Upper lobe of left lung (tissue), 6 donors: Measurements from ENCODE around the gene C1orf174. TPM values are rescaled to one million over a fixed set of nuclear protein-coding genes. Genes with fewer than 3 reads are reported as not detected.

Source experiments
- ATAC-seq, 2 donors: fragments of 200-7000 bp; cut with Tn5 transposase; one replicate each; pipeline ENCODE4 v1.9.1; 2022; ENCODE audit warnings: mild to moderate bottlenecking in 2 of 2, moderate library complexity in 2 of 2; ENCODE audit not compliant: low FRiP score in 2 of 2
- DNase-seq, 2 donors: peaks; one replicate each; pipeline ENCODE4 v3.0.0-alpha.2; 2019 to 2020
- H3K27ac ChIP-seq, 4 donors: fragments of 200-600 bp; sonication (generic); one replicate each; pipeline ENCODE4 v1.5.1; 2016 to 2019
- H3K27me3 ChIP-seq, 4 donors: fragments of 200-600 bp; sonication (generic); one replicate each; pipeline ENCODE4 v1.5.1; 2017 to 2019
- H3K36me3 ChIP-seq, 4 donors: fragments of 200-600 bp; sonication (generic); one replicate each; pipeline ENCODE4 v1.5.1; 2016 to 2019
- H3K4me1 ChIP-seq, 4 donors: fragments of 200-600 bp; sonication (generic); one replicate each; pipeline ENCODE4 v1.5.1; 2018 to 2019
- H3K4me3 ChIP-seq, 4 donors: fragments of 200-600 bp; sonication (generic); one replicate each; pipeline ENCODE4 v1.5.1; 2017 to 2019; ENCODE audit warnings: mild to moderate bottlenecking in 2 of 4, moderate library complexity in 1 of 4
- H3K9me3 ChIP-seq, 4 donors: fragments of 200-600 bp; sonication (generic); one replicate each; pipeline ENCODE4 v1.5.1; 2018 to 2019
- EP300 ChIP-seq, 4 donors: sonication (generic); formaldehyde crosslinking; IDR thresholded peaks; one replicate each; pipeline ENCODE4 v1.5.1; 2017; ENCODE audit warnings: antibody characterized with exemption in 4 of 4, control low read depth in 2 of 4
- POLR2A ChIP-seq, 4 donors: fragments of 450-650 bp; IDR thresholded peaks; one replicate each; pipeline ENCODE4 v1.5.1; 2016 to 2017; ENCODE audit warnings: antibody characterized with exemption in 4 of 4, mild to moderate bottlenecking in 2 of 4
- POLR2AphosphoS5 ChIP-seq, 2 donors: sonication (generic); formaldehyde crosslinking; IDR thresholded peaks; one replicate each; pipeline ENCODE4 v1.5.1; 2017; ENCODE audit warnings: antibody characterized with exemption in 2 of 2
- whole genome bisulfite sequencing, 2 donors: methylation state at CpG; one replicate each; pipeline ENCODE4 v1.1.5; 2017 to 2018; 5-methylcytosine and 5-hydroxymethylcytosine counted together
- total RNA-seq, 6 donors: library from RNA; depleted of rRNA in 4 of 6; stranded (reverse); fragments of >200 nt in 4 of 6; gene quantifications; one replicate each; pipeline versions ENCODE4 v1.1.0 to v1.2.1, GENCODE V29; 2016 to 2021
- TF ChIP-seq, protein P1 (sequence below), 6 experiments: fragments of 450-650 bp in 4 of 6; fragments of 200-600 bp in 2 of 6; sonication (generic) in 2 of 6; IDR thresholded peaks; one replicate each; pipeline ENCODE4 v1.5.1; 2016 to 2019; ENCODE audit warnings: antibody characterized with exemption in 6 of 6
- donor health status: DM: no; HTN: no; CAD: no; lungs with moderate emphysema.
- donor health status: DM: no; HTN: yes; CAD: no; lungs with severe emphysema.

The C1orf174 gene
- total RNA-seq, 6 donors from 2014 or later, result 15.9 to 35.6 (median 20.6) TPM

DNA sequence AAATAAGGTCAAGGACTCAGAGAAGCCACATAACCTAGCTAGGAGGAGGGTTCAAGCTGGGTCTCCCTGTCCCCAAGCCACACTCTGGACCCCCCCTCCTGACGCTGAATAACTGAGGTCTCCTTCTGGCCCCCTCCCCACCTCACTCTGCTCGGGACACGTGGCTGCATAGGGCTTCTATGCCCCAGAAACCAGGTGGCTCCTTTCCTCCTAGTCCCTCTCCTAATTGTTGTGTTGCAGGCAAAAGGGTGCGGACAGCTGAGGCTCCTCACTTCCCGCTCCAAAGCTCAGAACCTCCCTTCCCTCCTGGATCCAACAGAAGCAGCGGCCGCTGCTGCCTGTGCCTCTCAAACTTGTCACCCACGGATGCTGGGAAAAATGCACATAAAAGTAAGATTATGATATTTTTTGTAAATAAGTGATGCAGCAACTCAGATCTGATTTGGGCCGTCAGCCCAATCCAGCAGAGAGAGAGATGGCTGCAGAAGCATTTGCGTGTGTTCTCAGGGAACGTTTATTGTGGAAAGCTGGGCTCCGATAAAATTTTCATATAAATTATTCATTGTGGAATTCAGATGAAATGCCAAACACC, 40.8 kb upstream of the C1orf174 start:
- TF ChIP-seq POLR2A (IDR thresholded peaks at IDR 0.05) (no peak), EP300 (IDR thresholded peaks at IDR 0.05) (no peak), POLR2AphosphoS5 (IDR thresholded peaks at IDR 0.05) (no peak)
- TF ChIP-seq, protein P1, sequence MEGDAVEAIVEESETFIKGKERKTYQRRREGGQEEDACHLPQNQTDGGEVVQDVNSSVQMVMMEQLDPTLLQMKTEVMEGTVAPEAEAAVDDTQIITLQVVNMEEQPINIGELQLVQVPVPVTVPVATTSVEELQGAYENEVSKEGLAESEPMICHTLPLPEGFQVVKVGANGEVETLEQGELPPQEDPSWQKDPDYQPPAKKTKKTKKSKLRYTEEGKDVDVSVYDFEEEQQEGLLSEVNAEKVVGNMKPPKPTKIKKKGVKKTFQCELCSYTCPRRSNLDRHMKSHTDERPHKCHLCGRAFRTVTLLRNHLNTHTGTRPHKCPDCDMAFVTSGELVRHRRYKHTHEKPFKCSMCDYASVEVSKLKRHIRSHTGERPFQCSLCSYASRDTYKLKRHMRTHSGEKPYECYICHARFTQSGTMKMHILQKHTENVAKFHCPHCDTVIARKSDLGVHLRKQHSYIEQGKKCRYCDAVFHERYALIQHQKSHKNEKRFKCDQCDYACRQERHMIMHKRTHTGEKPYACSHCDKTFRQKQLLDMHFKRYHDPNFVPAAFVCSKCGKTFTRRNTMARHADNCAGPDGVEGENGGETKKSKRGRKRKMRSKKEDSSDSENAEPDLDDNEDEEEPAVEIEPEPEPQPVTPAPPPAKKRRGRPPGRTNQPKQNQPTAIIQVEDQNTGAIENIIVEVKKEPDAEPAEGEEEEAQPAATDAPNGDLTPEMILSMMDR (IDR thresholded peaks at IDR 0.05), result no peak
- no peak for DNase-seq
- no peak for ATAC-seq
- 62 to 73% methylated on average over 12 of the region's 12 CpGs for WGBS, 2 donors
- Histone ChIP-seq H3K4me1 (peaks cover 0 to 4% (median 0%) of the 10 kb centered on the region in 4 donors), H3K27ac (no peak overlapping the region), H3K27me3 (no peaks in the 10 kb centered on the region), H3K36me3 (no peaks in the 10 kb centered on the region), H3K4me3 (no peak overlapping the region), H3K9me3 (peaks cover 0 to 4% (median 2%) of the 10 kb centered on the region in 4 donors)

DNA sequence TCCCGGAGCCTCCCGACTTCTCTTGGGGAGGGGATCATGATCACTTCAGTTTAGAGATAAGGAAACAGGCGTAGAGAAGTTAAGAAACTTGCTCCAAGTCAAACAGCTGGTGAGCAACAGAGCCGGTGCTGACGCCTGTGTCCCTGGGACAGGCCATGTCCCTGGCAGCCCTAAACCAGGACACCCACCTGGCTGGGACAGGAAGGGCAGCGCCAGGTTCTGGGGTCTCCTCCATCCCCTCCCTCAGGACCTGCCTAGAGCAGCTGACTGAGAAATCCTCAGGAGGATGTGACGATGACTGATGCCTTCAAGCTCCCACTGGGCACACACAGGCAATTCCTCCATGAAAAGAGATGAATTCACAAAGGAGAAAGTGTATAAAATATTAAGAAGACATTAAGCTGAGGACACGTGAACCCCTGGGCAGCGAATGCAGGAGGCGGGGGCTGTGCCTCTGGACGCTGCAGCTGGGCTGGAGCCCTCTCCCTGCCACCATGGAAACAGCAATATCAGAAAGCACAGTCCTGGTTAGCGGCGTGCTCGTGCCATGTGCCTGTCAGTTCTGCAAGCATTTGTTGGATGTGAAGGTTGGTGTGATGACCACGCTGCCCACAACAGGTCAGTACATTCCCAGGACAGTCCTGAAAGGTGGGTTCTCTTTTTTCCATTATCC, 40.1 kb upstream of the C1orf174 start:
- DNase-seq (peak in 1 of 2 donors; percentile 45), ATAC-seq (no peak)
- H3K9me3 ChIP-seq, result peaks cover 0 to 4% (median 2%) of the 10 kb centered on the region in 4 donors
- no peak overlapping the region for H3K4me3 ChIP-seq
- H3K27ac ChIP-seq, result no peak overlapping the region
- TF ChIP-seq, protein P1 (IDR thresholded peaks at IDR 0.05), result no peak
- TF ChIP-seq POLR2AphosphoS5 (IDR thresholded peaks at IDR 0.05) (no peak), POLR2A (IDR thresholded peaks at IDR 0.05) (no peak), EP300 (IDR thresholded peaks at IDR 0.05) (no peak)
- WGBS, 2 donors, result 61 to 75% methylated on average over 9 to 15 of the region's 15 CpGs
- peaks cover 0 to 4% (median 0%) of the 10 kb centered on the region in 4 donors for H3K4me1 ChIP-seq
- no peaks in the 10 kb centered on the region for H3K27me3 ChIP-seq
- no peaks in the 10 kb centered on the region for H3K36me3 ChIP-seq

DNA sequence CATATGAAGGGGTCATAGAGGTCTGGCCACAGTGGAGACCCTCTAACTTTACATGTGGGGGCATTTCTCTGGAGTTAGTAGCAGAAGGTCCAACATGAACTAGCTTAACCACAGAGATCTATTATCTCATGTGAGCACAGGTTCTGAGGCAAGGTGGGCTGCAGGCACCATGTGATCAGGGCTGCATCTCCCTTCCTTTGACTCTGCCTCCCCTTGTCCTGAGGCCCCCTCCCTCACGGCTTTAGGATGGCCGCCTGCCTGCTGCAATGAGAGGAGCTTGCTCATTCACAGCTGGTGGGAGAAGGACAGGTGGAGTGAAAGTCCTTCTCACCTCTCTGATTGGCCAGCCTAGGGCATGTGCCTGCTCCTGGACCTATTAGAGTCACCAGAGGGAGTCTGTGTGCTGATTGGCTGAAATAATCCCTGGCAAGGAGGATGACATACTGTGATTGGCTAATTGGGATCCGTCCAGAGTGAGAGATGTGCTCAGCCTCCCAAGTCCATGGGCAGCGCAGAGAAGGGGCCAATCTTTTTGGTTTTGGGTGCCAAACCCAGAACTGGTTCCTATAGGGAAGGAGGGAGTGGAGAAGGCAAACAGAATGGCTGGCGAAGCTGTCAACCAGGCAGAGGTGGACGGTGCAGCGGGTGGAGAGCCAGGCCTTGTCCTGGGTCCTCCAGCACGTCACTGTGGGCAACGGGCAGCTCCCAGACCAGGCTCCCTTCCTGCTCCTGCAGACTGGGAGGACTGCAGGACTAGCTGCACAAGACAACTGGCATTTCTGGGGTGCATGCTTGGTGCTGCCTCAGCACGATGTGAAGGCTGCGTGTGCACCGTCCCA, 39.4 kb upstream of the C1orf174 start:
- ATAC-seq, result no peak
- Histone ChIP-seq H3K27me3 (no peaks in the 10 kb centered on the region), H3K9me3 (peaks cover 0 to 4% (median 2%) of the 10 kb centered on the region in 4 donors), H3K27ac (no peak overlapping the region), H3K4me3 (no peak overlapping the region), H3K4me1 (peaks cover 0 to 4% (median 0%) of the 10 kb centered on the region in 4 donors), H3K36me3 (no peaks in the 10 kb centered on the region)
- DNase-seq, result peak in 1 of 2 donors; percentile 39
- no peak for TF ChIP-seq POLR2AphosphoS5 (IDR thresholded peaks at IDR 0.05)
- TF ChIP-seq, protein P1 (IDR thresholded peaks at IDR 0.05), result no peak
- TF ChIP-seq POLR2A (IDR thresholded peaks at IDR 0.05), result no peak
- TF ChIP-seq EP300 (IDR thresholded peaks at IDR 0.05), result no peak
- WGBS, 2 donors, result 81 to 87% methylated on average over 9 to 12 of the region's 12 CpGs

DNA sequence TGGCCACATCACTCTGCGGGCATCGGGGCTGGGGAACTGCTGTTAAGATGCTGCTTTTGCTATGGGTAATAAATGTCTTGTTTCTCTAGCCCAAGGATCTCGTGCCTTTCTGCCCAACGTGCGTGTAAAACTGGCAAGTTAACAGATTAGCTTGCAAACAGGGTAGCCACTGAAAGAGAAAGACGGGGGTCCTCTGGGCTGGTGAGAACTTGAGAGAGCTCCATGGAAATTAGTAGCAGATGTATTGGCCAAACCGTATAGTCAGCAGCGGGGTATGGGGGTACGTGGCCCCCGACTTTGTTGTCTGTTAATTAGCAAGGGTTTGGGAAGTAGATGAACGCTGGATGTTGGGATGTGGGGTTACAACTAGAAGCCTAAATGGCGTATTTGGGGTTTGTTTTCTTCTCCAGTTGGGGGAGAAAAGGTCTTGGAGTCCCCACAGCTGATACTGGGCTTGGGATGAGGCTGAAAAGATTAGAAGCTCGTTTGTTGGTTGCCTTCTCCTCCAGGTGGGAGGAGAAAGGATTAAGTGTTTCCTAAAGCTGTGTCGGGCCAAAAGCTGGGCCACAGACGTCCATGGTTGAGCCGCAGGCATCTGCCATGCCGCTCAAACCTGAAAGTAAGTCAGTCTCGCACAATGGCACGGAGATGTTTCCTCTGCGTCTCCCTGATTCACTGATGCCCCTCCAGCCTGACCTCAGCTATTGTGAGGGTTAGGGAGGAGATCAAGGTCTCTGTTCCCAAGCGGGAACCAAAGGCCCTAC, 32.3 kb upstream of the C1orf174 start:
- Histone ChIP-seq H3K36me3 (no peaks in the 10 kb centered on the region), H3K4me1 (no peaks in the 10 kb centered on the region), H3K27ac (no peak overlapping the region), H3K9me3 (peaks cover 0 to 3% (median 1%) of the 10 kb centered on the region in 4 donors), H3K4me3 (no peak overlapping the region), H3K27me3 (no peaks in the 10 kb centered on the region)
- TF ChIP-seq POLR2A (IDR thresholded peaks at IDR 0.05) (no peak), EP300 (IDR thresholded peaks at IDR 0.05) (no peak), POLR2AphosphoS5 (IDR thresholded peaks at IDR 0.05) (no peak)
- TF ChIP-seq, protein P1 (IDR thresholded peaks at IDR 0.05), result no peak
- ATAC-seq (no peak), DNase-seq (no peak)
- WGBS, 2 donors, result 70 to 72% methylated on average over 19 to 21 of the region's 21 CpGs
